ENCODE results near the gene CGAS.
"Not testable (repeated sequence)": the region's sequence is repeated elsewhere in the genome, so short reads cannot be mapped to it uniquely, and the experiment has no call there.

The CGAS gene

DNA sequence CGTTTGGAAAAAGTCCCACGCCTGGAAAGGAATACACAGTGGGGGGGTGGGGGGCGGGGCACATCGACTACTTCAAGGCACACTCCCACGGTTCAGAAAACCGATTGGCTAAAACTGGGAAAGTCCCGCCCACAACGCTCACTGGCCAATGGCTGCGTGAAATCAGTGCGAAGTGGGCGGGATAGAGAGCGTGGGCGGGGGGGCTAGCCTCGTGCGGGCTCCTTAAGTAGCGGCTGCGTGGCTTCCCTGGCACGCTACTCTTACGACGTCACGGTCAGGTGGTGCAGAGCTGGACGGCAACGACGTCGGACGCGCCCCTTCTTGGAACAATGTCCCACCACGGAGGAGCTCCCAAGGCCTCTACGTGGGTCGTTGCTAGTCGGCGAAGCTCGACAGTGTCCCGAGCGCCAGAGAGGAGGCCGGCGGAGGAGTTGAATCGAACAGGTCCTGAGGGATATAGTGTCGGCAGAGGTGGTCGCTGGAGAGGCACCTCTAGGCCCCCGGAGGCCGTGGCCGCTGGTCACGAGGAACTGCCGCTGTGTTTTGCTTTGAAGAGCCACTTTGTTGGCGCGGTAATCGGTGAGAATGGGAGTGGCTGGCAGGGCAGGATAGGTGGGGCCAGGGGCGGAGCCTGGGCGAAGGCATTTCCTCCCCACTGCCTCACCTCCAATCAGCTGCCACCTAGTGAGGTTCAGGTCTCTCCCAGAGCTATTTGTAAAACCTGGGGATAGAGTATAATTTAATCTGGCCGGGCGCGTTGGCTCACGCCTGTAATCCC is 57.3 kb downstream of the CGAS start, which contains the start of gene DDX43:
Gene DDX43, plus strand, starts transcription at position 252 of the 778 bp plus-strand sequence. Its CDS starts 78 bp downstream, at position 330.
- peak; percentile 17 for DNase-seq

DNA sequence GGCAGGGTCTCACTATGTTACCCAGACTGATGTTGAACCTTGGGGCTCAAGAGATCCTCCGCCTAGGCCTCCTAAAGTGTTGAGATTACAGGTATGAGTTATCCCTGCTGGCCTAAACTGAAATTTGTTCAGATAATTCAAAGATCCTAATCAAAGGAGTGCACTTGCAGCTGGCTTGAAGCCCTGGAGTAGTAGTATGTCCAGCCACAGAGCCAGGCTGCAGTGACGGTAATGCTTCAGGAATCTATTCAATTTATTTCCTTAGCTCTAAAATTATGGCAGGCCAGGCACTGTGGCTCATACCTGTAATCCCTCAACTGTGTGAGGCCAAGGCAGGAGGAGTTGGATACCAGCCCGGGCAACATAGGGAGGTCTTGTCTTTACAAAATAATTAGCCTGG is 58.8 kb downstream of the CGAS start:
- DNase-seq, result no peak

DNA sequence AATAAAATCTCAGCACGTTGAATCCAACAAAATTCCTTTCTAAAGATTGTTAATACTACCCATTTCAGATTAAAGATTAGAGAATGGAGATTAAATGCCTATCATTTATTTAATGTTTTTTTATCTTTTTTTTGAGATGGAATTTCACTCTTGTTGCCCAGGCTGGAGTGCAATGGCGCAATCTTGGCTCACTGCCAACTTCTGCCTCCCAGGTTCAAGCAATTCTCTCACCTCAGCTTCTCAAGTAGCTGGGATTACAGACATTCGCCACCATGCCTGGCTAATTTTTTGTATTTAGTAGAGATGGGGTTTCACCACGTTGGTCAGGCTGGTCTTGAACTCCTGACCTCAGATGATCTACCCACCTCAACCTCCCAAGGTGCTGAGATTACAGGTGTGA is 59.9 kb downstream of the CGAS start:
- not testable (repeated sequence) for DNase-seq

GRCh38 chr6:73391675-73392074 is 60.4 kb downstream of the CGAS start:
- no peak for DNase-seq

GRCh38 chr6:73389854-73390253 is 62.2 kb downstream of the CGAS start:
- no peak for DNase-seq

GRCh38 chr6:73388800-73389512 is 63.1 kb downstream of the CGAS start:
- DNase-seq, result peak; percentile 52

DNA sequence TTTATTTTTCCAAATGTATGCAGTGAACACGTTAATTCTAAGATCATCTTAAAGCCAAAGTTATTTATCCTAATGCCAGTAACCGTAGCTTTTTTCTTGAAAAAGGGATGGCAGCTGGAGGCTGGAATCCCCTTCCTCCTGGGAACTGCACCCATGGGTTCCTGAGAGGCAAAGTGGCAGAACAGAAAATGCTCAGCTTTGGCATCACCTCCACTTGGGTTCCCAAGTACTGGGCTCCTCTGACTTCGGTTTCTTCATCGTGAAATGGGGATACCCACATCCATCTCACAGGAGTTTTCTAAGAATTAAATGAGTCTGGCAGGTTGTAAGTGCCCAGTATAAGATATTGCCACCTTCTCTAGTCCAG is 63.7 kb downstream of the CGAS start:
- DNase-seq, result no peak

DNA sequence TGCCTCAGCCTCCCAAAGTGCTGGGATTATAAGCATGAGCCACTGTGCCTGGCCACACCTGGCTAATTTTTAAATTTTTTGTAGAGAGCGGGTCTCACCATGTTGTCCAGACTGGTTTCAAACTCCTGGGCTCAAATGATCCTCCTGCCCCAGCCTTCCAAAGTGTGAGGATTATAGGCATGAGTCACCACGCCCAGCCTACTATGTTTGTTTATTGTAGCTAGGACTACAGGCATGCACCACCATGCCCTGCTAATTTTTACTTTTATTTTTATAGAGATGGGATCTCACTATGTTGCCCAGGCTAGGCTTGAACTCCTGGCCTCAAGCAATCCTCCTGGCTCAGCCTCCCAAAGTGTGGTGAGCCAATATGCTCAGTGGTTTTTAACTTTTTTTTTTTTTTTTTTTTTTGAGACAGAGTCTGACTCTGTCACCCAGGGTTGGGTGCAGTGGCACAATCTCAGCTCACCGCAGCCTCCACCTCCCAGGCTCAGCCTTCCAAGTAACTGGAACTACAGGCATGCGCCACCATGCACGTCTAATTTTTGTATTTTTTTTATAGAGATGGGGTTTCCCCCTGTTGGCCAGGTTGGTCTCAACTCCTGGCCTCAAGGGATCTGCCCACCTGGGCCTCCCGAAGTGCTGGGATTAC is 69.5 kb downstream of the CGAS start:
- no peak for DNase-seq

DNA sequence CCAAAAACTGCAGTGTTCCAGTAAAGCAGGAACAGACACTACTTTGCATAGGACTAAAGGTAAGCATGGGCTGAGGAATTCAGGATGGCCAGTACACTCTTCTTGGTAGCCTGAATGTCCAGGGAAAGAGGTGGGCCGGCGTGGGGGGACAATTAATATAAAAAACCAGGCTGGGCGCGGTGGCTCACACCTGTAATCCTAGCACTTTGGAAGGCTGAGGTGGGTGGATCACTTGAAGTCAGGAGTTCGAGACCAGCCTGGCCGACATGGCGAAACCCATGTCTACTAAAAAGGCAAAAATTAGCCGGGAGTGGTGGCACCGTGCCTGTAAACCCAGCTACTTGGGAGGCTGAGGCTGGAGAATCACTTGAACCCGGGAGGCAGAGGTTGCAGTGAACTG is 70.6 kb downstream of the CGAS start:
- not testable (repeated sequence) for DNase-seq

DNA sequence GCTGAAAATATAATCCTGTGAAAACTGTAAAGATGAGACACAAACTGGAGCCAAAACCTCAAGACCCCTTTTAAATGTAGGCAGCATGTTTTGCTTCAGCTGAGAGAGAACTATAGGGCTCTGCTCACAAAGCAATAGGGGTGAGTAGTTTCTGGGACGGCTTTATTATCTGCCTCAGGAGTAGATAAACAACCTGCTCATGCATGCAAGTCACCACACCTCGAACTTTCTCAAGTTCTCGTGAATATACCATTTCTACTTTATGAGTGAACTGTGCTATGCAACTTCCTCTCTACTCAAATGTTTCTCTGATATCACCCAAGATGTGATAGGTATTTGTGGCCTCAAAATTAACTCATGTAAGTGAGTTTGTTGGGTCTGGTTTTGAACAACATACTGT is 74.9 kb downstream of the CGAS start:
- DNase-seq, result no peak

DNA sequence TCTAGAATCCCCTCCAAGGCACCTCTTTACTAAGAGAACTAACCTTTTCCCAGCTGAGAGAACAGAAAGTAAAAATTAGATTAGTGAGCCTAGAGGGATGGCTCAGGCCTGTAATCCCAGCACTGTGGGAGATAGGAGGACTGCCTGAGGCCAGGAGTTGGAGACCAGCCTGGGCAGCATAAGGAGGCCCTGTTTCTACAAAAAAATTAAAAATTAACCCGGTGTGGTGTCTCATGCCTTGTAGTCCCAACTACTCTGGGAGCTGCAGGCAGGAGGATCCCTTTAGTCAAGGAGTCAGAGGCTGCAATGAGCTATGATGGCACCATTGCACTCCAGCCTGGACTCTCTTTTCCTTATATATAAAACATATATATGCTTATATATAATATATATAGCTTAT is 76.9 kb downstream of the CGAS start:
- no peak for DNase-seq

Measured in stimulated activated CD4-positive, alpha-beta T cell treated with anti-CD3 and anti-CD28 coated beads, Interleukin-4, amount 100 ng/mL, for 24 hours (primary cell).